Endothelial cell of hepatic sinusoid (primary cell): ENCODE data around the gene UTS2.

ENCODE experiments used
- in situ Hi-C: cut with HindIII; loops from 2 replicates; pipeline ENCODE4 v1.10.0; 2017; ENCODE audit warnings: low sequenced_read_pairs

The UTS2 gene

DNA sequence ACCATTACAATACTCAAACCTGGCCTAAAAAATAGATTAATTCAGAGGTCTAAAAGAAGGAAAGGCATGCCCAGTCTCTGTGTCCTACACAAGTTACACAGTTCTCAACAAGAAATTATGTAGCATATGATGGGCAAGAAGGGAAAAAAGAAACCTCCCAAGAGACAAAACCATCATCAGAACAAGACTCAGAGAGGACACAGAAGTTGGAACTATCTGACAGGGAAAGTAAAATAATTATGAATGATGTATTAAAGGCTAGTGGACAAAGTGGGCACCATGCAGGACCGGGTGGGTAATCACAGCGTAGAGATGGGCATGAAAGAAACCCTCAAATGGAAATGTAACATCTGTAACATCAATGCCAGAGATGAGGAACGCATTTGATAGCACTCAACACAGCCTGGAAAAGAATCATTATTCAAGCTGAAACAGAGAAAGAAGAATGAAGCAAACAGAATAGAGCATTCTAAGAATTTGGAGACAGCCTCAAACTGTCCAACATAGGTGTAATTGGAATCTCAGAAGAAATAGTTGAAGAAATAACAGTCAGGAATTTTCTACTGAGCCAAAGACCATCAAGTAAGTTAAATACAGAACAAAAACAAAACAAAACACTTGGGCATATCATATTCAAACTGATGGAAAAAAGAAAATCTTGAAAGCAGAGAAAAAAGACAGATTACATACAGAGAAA is 39.0 kb downstream of the UTS2 start:
- in situ Hi-C loops, result no loop called here

DNA sequence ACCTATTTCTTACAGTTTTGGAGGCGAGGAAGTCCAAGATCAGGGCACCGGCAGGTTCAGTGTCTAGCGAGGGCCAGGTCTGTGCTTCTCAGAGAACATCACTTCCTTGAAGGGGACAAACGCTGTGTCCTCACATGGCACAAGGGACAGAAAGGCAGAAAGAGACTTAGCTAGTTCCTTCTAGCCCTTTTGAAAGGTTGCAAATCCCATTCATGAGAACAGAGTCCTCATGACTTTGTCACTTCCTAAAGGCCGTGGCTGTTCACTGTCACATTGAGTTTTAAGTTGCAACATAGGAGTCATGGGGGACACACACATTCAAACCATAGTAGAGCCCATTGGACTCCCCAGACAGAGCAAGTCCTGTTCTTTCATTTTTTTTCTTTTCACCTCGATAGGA is 41.4 kb downstream of the UTS2 start:
- in situ Hi-C loops, result no loop called here

DNA sequence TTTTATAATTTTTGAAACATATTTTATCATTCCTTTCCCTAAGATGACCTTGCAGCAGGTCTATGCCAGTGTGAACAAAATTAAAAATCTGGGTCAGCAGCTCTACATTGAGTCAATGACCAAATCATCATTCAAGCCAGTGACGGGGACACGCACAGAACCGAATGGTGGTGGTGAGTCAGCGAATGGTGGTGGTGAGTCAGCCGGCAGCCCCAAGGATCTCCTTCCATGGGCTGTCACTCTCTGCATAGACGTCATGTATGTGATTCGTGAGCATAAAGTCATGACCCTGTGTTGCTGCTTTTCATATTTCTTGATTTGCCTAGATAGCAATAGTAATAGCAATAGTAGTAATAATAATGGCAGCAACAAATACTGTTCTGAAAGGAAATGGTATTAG is 42.5 kb downstream of the UTS2 start:
- in situ Hi-C loops, result no loop called here

DNA sequence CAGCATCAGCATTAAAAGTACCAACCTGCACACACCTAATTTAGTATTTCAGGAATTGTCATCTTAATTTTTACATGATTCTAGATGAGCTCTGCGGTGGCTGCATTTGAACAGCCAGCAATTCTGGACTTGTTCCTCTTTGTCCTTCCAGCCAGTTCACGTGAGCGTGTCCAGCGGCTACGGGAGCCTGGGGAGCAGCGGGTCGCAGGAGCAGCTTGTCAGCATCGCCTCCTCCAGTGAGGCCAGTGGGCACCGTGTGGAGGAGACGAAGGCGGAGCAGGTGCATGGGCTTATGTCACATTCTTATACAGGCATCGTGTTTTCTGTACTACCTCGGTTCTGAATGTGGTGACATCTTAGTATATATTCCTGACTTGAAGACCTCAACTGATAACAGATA is 43.1 kb downstream of the UTS2 start:
- in situ Hi-C loops, result no loop called here

DNA sequence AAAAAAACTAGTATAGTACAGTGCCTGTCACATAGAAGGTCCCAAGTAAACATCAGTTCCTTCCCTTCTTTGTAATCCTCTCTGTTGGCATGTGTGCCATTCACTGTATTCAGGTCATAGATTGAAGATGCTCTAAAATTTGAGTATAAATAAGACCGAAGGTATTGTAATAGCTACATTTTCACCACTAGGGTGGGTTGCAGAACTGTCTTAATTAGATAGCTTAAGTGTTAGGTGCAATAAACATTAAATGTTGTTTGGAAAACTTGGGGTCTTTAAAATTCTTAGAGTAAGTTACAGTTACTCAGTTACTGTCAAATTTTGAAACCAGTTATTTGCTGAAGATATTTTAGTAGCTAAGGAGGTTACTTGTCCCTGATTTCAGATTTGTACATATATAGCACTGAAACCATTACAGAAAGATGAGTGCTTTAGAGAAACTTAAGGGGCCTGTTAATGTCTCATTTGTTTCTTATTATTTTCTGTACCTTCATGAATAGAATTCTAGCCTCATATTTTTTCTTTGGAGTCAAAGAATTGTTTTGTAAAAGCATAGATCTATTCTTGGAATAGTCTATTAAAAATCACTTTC is 44.5 kb downstream of the UTS2 start:
- in situ Hi-C loops, result no loop called here

DNA sequence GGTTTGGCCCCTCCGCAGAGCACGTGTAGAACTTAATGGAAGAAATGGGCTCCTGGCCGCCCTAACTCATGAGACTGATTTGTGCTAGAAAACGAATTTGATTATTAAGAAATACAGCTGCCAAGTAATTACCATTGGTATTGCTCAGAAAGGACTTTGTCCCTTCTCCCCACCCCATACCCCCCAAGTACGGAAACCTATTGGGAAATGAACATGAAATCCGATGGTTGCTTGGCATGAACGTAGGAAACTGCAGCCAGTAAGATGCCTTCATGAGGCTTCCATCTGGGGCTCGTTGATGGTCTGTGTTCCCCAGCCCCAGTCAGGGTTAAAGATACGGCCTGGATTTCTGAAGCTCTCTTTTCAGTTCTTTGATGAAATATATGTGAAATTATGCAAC is 47.4 kb downstream of the UTS2 start:
- in situ Hi-C loops, result no loop called here
